Suprapubic skin (tissue), 4 donors: ENCODE data around the gene SHC2. TPM values are rescaled to one million over a fixed set of nuclear protein-coding genes. Genes with fewer than 3 reads are reported as not detected.
"Not testable (repeated sequence)": the region's sequence is repeated elsewhere in the genome, so short reads cannot be mapped to it uniquely, and the experiment has no call there.

Experiments
- DNase-seq, 2 donors: peaks; one replicate each; pipeline ENCODE4 v3.0.0-alpha.2; 2019; ENCODE audit warnings: low spot score in 2 of 2
- H3K27ac ChIP-seq: fragments of 200-600 bp; sonication (generic); one replicate; pipeline ENCODE4 v1.5.1; 2019
- H3K27me3 ChIP-seq: fragments of 200-600 bp; sonication (generic); one replicate; pipeline ENCODE4 v1.5.1; 2019
- H3K36me3 ChIP-seq: fragments of 200-600 bp; sonication (generic); one replicate; pipeline ENCODE4 v1.5.1; 2019
- H3K4me1 ChIP-seq: fragments of 200-600 bp; sonication (generic); one replicate; pipeline ENCODE4 v1.5.1; 2019
- H3K4me3 ChIP-seq: fragments of 200-600 bp; sonication (generic); one replicate; pipeline ENCODE4 v1.5.1; 2019; ENCODE audit warnings: mild to moderate bottlenecking
- H3K9me3 ChIP-seq: fragments of 200-600 bp; sonication (generic); one replicate; pipeline ENCODE4 v1.5.1; 2019
- EP300 ChIP-seq: sonication (generic); formaldehyde crosslinking; IDR thresholded peaks from one replicate; pipeline ENCODE4 v1.6.1; 2017; ENCODE audit warnings: antibody characterized with exemption
- POLR2A ChIP-seq, 2 donors: fragments of 450-650 bp; IDR thresholded peaks; one replicate each; pipeline ENCODE4 v1.6.1; 2017; ENCODE audit warnings: antibody characterized with exemption in 2 of 2, mild to moderate bottlenecking in 2 of 2, moderate library complexity in 2 of 2
- POLR2AphosphoS5 ChIP-seq, 3 donors: sonication (generic); formaldehyde crosslinking; IDR thresholded peaks; one replicate each; pipeline ENCODE4 v1.6.1; 2017; ENCODE audit warnings: antibody characterized with exemption in 3 of 3
- WGBS: methylation state at CpG from one replicate; pipeline ENCODE4 v1.1.5; 2018; 5-methylcytosine and 5-hydroxymethylcytosine counted together
- total RNA-seq, 4 donors: library from RNA; depleted of rRNA; stranded (reverse); fragments of >200 nt; gene quantifications; one replicate each; pipeline ENCODE4 v1.1.0, GENCODE V29; 2016
- TF ChIP-seq, protein P1 (sequence below), 2 donors: fragments of 200-600 bp in 1 of 2; fragments of 450-650 bp in 1 of 2; sonication (generic) in 1 of 2; IDR thresholded peaks; one replicate each; pipeline ENCODE4 v1.5.1; 2016 to 2019; ENCODE audit warnings: antibody characterized with exemption in 2 of 2, mild to moderate bottlenecking in 1 of 2, moderate library complexity in 1 of 2

SHC2 gene
- total RNA-seq, 4 donors from 2014 or later, result 16.3 to 40.7 (median 19.6) TPM

DNA sequence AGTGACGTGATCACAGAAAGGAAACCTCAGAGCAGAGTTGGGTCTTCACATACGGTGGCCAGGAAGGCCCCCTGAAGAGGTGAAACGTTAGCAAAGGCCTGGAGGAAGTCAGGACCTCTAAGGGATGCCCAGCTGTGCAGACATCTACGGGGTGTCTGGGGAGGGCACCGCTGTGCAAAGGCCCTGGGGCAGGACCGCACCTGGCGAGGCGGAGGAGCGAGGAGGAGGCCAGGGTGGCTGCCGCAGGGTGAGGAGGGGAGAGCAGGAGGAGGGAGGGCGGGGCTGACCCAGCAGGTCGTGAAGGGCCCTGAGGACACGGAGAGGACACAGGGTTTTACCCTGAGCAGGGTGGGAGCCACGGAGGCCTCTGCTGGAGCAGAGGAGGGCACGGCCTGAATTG, 23.7 kb upstream of the SHC2 start:
- Histone ChIP-seq H3K4me1 (peaks cover 21% of the 10 kb centered on the region), H3K36me3 (no peaks in the 10 kb centered on the region), H3K4me3 (no peak overlapping the region), H3K9me3 (no peaks in the 10 kb centered on the region), H3K27me3 (peaks cover 14% of the 10 kb centered on the region), H3K27ac (no peak overlapping the region)
- no peak for DNase-seq
- 51% methylated on average over 15 of the region's 15 CpGs for WGBS
- no peak for TF ChIP-seq EP300
- no peak for TF ChIP-seq POLR2AphosphoS5 (IDR thresholded peaks at IDR 0.05)
- TF ChIP-seq POLR2A (IDR thresholded peaks at IDR 0.05), result no peak
- TF ChIP-seq, protein P1, sequence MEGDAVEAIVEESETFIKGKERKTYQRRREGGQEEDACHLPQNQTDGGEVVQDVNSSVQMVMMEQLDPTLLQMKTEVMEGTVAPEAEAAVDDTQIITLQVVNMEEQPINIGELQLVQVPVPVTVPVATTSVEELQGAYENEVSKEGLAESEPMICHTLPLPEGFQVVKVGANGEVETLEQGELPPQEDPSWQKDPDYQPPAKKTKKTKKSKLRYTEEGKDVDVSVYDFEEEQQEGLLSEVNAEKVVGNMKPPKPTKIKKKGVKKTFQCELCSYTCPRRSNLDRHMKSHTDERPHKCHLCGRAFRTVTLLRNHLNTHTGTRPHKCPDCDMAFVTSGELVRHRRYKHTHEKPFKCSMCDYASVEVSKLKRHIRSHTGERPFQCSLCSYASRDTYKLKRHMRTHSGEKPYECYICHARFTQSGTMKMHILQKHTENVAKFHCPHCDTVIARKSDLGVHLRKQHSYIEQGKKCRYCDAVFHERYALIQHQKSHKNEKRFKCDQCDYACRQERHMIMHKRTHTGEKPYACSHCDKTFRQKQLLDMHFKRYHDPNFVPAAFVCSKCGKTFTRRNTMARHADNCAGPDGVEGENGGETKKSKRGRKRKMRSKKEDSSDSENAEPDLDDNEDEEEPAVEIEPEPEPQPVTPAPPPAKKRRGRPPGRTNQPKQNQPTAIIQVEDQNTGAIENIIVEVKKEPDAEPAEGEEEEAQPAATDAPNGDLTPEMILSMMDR (IDR thresholded peaks at IDR 0.05), result no peak

DNA sequence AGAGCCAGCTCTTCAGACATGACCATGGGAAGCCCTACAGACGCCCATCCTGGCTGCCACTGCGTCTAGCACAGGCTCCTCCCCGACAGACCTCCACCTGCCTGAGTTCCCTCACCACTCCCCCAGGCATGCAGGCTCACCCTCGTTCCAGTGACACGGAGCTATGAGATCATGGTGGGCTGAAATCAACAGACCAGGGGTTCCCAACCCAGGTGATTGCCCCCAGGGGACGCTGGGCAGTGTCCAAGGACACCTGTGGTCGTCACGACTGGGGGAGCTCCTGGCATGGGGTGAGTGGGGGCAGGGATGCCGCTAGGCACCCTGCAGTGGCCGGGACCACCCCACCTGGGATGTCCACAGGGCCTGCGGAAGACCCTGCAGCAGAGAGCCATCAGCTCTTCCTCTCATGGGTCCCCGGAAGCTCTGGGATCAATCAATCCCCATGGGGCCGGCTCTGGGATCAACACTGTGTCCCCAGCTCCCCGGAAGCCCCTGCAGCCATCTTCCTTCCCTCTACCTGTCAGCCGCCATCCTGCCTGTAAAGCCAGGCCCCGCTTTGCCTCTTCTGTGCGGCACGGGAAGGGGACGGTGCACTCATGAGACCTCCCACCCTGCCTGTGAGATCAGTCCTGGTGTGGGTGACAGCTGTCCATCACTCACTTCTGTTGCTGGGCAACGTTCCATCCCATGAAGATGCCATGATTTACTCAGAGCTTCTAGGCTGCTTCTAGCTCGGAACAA, 22.7 kb upstream of the SHC2 start:
- no peak for TF ChIP-seq POLR2AphosphoS5 (IDR thresholded peaks at IDR 0.05)
- no peak for TF ChIP-seq EP300
- no peak for TF ChIP-seq POLR2A (IDR thresholded peaks at IDR 0.05)
- TF ChIP-seq, protein P1 (IDR thresholded peaks at IDR 0.05), result no peak
- Histone ChIP-seq H3K4me3 (no peak overlapping the region), H3K36me3 (no peaks in the 10 kb centered on the region), H3K27me3 (peaks cover 14% of the 10 kb centered on the region), H3K4me1 (peaks cover 18% of the 10 kb centered on the region), H3K9me3 (no peaks in the 10 kb centered on the region), H3K27ac (no peak overlapping the region)
- 51% methylated on average over 13 of the region's 21 CpGs for WGBS
- DNase-seq, result no peak

DNA sequence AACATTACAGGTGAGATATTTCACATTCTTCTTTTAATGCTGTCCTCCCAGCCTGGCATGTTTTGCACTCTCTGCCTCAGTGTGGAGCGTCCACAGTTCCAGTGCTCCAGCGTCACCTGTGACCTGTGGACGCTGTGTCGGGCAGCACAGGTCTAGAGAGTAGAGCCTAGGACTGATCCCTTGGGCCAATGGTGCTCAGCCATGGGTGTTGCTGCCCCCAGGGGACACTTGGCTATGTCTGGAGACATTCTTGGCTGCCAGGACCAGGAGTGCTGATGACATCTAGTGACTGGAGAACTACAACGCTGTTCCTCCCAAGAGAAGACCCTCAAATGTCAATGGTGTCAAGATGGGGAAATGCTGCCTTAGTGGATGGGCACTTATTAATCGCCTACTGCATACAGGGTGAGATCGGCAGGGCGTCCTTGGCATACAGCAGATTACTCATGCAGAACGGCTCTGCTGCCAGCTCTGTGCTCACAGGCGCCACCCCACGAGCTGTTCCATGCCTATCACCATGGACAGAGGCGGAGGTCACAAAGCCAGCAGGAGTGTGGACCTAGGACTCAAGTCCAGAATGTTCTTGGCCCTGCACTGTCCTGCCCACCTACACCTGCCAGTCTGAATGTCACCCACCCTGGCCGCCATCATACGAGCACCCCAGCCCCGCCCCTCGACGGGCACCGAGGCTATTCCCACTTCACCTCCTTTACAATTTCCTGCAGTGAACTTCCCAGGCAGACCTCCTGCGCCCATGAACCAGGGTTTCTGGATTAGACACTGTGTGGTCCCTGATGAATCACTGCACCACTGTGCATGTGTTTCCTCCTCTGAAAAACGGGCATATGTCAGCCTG, 21.6 kb upstream of the SHC2 start:
- Histone ChIP-seq H3K27ac (no peak overlapping the region), H3K27me3 (peaks cover 14% of the 10 kb centered on the region), H3K9me3 (no peaks in the 10 kb centered on the region), H3K36me3 (no peaks in the 10 kb centered on the region), H3K4me3 (no peak overlapping the region), H3K4me1 (peaks cover 18% of the 10 kb centered on the region)
- no peak for TF ChIP-seq EP300
- no peak for TF ChIP-seq POLR2A (IDR thresholded peaks at IDR 0.05)
- no peak for TF ChIP-seq POLR2AphosphoS5 (IDR thresholded peaks at IDR 0.05)
- TF ChIP-seq, protein P1 (IDR thresholded peaks at IDR 0.05), result no peak
- no peak for DNase-seq
- 65% methylated on average over 19 of the region's 20 CpGs for WGBS

DNA sequence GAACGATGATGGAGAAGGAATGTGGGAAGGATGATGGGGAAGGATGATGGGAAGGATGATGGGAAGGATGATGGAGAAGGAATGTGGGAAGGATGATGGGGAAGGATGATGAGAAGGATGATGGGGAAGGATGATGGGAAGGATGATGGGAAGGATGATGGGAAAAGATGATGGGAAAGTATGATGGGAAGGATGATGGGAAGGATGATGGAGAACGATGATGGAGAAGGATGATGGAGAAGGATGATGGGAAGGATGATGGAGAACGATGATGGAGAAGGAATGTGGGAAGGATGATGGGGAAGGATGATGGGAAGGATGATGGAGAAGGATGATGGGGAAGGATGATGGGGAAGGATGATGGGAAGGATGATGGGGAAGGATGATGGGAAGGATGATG, 20.3 kb upstream of the SHC2 start:
- not testable (repeated sequence) for H3K4me3 ChIP-seq
- 87% methylated on average over 3 of the region's 3 CpGs for WGBS

DNA sequence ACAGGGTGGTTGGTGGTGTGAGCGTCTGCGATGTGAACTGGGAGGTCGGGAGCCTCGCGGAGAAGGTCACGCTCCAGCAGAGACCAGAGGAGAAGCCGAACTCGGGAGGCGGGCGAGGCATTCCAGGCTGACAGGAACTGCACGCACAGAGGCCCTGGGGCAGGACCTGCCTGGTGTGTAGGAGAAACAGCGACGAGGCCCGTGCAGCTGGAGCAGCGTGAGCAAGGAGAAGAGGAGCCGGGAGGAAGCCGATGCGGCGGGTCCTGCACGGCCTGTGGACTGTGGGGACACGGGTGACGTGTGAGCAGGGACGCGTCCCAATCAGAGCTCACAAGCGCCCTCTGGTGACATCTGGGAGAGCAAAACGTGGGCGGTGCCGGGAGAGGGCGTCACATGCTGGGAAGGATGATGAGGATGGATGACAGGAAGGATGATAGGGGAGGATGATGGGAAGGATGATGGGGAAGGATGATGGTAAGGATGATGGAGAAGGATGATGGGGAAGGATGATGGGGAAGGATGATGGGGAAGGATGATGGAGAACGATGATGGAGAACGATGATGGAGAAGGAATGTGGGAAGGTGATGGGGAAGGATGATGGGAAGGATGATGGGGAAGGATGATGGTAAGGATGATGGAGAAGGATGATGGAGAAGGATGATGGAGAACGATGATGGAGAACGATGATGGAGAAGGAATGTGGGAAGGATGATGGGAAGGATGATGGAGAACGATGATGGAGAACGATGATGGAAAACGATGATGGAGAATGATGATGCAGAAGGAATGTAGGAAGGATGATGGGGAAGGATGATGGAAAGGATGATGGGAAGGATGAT, 19.4 kb upstream of the SHC2 start:
- H3K4me3 ChIP-seq, result peak overlapping the region; percentile 20
- peaks cover 6% of the 10 kb centered on the region for H3K4me1 ChIP-seq
- H3K36me3 ChIP-seq, result no peaks in the 10 kb centered on the region
- H3K9me3 ChIP-seq, result no peaks in the 10 kb centered on the region
- no peak overlapping the region for H3K27ac ChIP-seq
- TF ChIP-seq EP300, result no peak
- peak in 1 of 3 donors; percentile 36 for TF ChIP-seq POLR2AphosphoS5 (IDR thresholded peaks at IDR 0.05)
- TF ChIP-seq, protein P1 (IDR thresholded peaks at IDR 0.05), result peak in 1 of 2 donors; percentile 67
- 26% methylated on average over 36 of the region's 36 CpGs for WGBS
- DNase-seq, result peak in 1 of 2 donors; percentile 88
- H3K27me3 ChIP-seq, result peaks cover 8% of the 10 kb centered on the region

More for the DNA sequence above, 20.3 kb upstream of the SHC2 start:
- H3K36me3 ChIP-seq, H3K27ac ChIP-seq, DNase-seq, H3K9me3 ChIP-seq: not testable (repeated sequence)
- H3K27me3 ChIP-seq, result peaks cover 11% of the 10 kb centered on the region
- peaks cover 15% of the 10 kb centered on the region for H3K4me1 ChIP-seq
